Effector memory CD4-positive, alpha-beta T cell (primary cell): Measurements from ENCODE around the gene CAMTA1.

Source experiments
- DNase-seq, 3 donors: peaks; one replicate each; pipeline ENCODE4 v3.0.0-alpha.2; 2020
- H3K27ac ChIP-seq: 2 replicates; pipeline ENCODE4 v1.7.0; 2013; ENCODE audit warnings: mild to moderate bottlenecking, low read length, moderate library complexity; ENCODE audit not compliant: insufficient read depth, poor library complexity, severe bottlenecking
- H3K27me3 ChIP-seq: replicated peaks from 2 replicates; pipeline ENCODE4 v1.7.0; 2013; ENCODE audit warnings: mild to moderate bottlenecking, low read length; ENCODE audit not compliant: insufficient read depth, control insufficient read depth, poor library complexity, severe bottlenecking
- H3K36me3 ChIP-seq: 2 replicates; pipeline ENCODE4 v1.7.0; 2013; ENCODE audit warnings: mild to moderate bottlenecking, low read length, moderate library complexity; ENCODE audit not compliant: control insufficient read depth, insufficient read depth
- H3K4me1 ChIP-seq: 2 replicates; pipeline ENCODE4 v1.7.0; 2013; ENCODE audit warnings: low read length, mild to moderate bottlenecking; ENCODE audit not compliant: control insufficient read depth, insufficient read depth, poor library complexity, severe bottlenecking
- H3K4me3 ChIP-seq: 2 replicates; pipeline ENCODE4 v1.7.0; 2013; ENCODE audit warnings: low read length, low read depth, mild to moderate bottlenecking; ENCODE audit not compliant: insufficient read depth, poor library complexity, severe bottlenecking
- H3K9me3 ChIP-seq: 2 replicates; pipeline ENCODE4 v1.7.0; 2013; ENCODE audit warnings: mild to moderate bottlenecking, low read length, moderate library complexity; ENCODE audit not compliant: control insufficient read depth

Gene CAMTA1

GRCh38 chr1:6965935-6966241, 180.6 kb downstream of the CAMTA1 start:
- H3K27ac ChIP-seq: no peak overlapping the region
- peaks cover 11% of the 10 kb centered on the region for H3K4me1 ChIP-seq
- no peaks in the 10 kb centered on the region for H3K9me3 ChIP-seq
- H3K36me3 ChIP-seq: no peaks in the 10 kb centered on the region
- no peak for DNase-seq
- no peak overlapping the region for H3K4me3 ChIP-seq
- peaks cover 17% of the 10 kb centered on the region for H3K27me3 ChIP-seq

DNA sequence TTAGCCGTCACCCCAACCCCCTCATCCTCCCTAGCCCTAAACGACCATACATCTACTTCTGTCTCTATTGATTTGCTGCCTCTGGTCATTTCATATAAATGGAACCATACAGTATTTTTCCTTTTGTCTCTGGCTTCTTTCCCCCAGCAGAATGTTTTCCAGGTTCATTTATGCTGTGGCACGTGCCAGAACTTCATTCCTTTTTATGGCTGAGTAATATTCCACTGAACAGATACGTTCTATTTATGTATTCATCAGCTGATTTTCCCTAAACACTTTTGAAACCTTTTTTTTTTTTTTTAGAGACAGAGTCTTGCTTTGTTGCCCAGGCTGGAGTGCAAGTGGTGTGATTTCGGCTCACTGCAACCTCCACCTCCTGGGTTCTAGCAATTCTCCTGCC, 181.1 kb downstream of the CAMTA1 start:
- Histone ChIP-seq H3K4me1 (peaks cover 11% of the 10 kb centered on the region), H3K27ac (no peak overlapping the region), H3K4me3 (no peak overlapping the region), H3K36me3 (no peaks in the 10 kb centered on the region), H3K9me3 (no peaks in the 10 kb centered on the region), H3K27me3 (peaks cover 17% of the 10 kb centered on the region)
- no peak for DNase-seq

- no peaks in the 10 kb centered on the region for H3K36me3 ChIP-seq
- no peak overlapping the region for H3K27ac ChIP-seq
- H3K4me3 ChIP-seq: no peak overlapping the region
- no peaks in the 10 kb centered on the region for H3K9me3 ChIP-seq
- DNase-seq: no peak
- H3K4me1 ChIP-seq: peaks cover 11% of the 10 kb centered on the region
- H3K27me3 ChIP-seq: peaks cover 16% of the 10 kb centered on the region
Observed at GRCh38 chr1:6967431-6968111, 182.3 kb downstream of the CAMTA1 start.

- DNase-seq: no peak
- H3K9me3 ChIP-seq: no peaks in the 10 kb centered on the region
- H3K36me3 ChIP-seq: no peaks in the 10 kb centered on the region
- peaks cover 5% of the 10 kb centered on the region for H3K4me1 ChIP-seq
- H3K27ac ChIP-seq: no peak overlapping the region
- peaks cover 12% of the 10 kb centered on the region for H3K27me3 ChIP-seq
- no peak overlapping the region for H3K4me3 ChIP-seq
Observed at GRCh38 chr1:6969106-6969505, 183.9 kb downstream of the CAMTA1 start.

DNA sequence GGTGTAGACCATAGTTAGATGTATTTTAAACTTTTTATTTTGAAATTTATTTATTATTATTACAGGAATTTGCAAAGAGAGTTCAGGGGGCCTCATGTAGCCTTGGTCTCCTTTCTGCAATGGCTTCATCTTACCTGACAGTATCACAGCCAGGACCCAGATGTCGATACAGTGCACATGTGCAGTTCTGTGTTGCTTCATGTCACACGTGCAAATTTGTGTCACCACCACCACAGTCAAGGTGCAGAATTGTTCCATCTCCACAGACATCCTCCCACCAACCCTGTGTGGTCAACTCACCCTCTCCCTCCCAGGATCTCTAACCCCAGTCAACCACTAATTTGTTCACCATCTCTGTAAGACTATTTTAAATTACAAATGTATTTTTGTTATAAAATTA, 184.5 kb downstream of the CAMTA1 start:
- DNase-seq: no peak
- Histone ChIP-seq H3K4me1 (peaks cover 5% of the 10 kb centered on the region), H3K4me3 (no peak overlapping the region), H3K9me3 (no peaks in the 10 kb centered on the region), H3K27me3 (peaks cover 11% of the 10 kb centered on the region), H3K36me3 (no peaks in the 10 kb centered on the region), H3K27ac (no peak overlapping the region)

GRCh38 chr1:6970221-6970620, 185.0 kb downstream of the CAMTA1 start:
- Histone ChIP-seq H3K9me3 (no peaks in the 10 kb centered on the region), H3K4me1 (peaks cover 5% of the 10 kb centered on the region), H3K27me3 (peaks cover 9% of the 10 kb centered on the region), H3K27ac (no peak overlapping the region), H3K4me3 (no peak overlapping the region), H3K36me3 (no peaks in the 10 kb centered on the region)
- no peak for DNase-seq

GRCh38 chr1:6971048-6971447, 185.8 kb downstream of the CAMTA1 start:
- no peak overlapping the region for H3K27ac ChIP-seq
- H3K36me3 ChIP-seq: no peaks in the 10 kb centered on the region
- no peak for DNase-seq
- no peak overlapping the region for H3K4me3 ChIP-seq
- H3K9me3 ChIP-seq: no peaks in the 10 kb centered on the region
- peaks cover 5% of the 10 kb centered on the region for H3K4me1 ChIP-seq
- H3K27me3 ChIP-seq: peaks cover 9% of the 10 kb centered on the region

GRCh38 chr1:6971699-6972098, 186.4 kb downstream of the CAMTA1 start:
- H3K9me3 ChIP-seq: no peaks in the 10 kb centered on the region
- H3K36me3 ChIP-seq: no peaks in the 10 kb centered on the region
- DNase-seq: no peak
- H3K4me1 ChIP-seq: peaks cover 5% of the 10 kb centered on the region
- no peak overlapping the region for H3K4me3 ChIP-seq
- H3K27ac ChIP-seq: no peak overlapping the region
- peaks cover 9% of the 10 kb centered on the region for H3K27me3 ChIP-seq

GRCh38 chr1:6972399-6972798, 187.1 kb downstream of the CAMTA1 start:
- no peak overlapping the region for H3K27ac ChIP-seq
- H3K36me3 ChIP-seq: no peaks in the 10 kb centered on the region
- no peaks in the 10 kb centered on the region for H3K9me3 ChIP-seq
- H3K27me3 ChIP-seq: peaks cover 8% of the 10 kb centered on the region
- peaks cover 5% of the 10 kb centered on the region for H3K4me1 ChIP-seq
- H3K4me3 ChIP-seq: no peak overlapping the region
- no peak for DNase-seq

- Histone ChIP-seq H3K9me3 (no peaks in the 10 kb centered on the region), H3K27ac (no peak overlapping the region), H3K4me1 (no peaks in the 10 kb centered on the region), H3K36me3 (no peaks in the 10 kb centered on the region), H3K27me3 (no peaks in the 10 kb centered on the region), H3K4me3 (no peak overlapping the region)
- DNase-seq: no peak
Observed at GRCh38 chr1:6975331-6976043, 190.2 kb downstream of the CAMTA1 start.
